Esophagus muscularis mucosa (tissue), 4 donors: ENCODE results near the gene ARAF. TPM values are rescaled to one million over a fixed set of nuclear protein-coding genes. Genes with fewer than 3 reads are reported as not detected.
A peak's percentile ranks its signal among the peaks of the same experiment; 100 is the strongest.

ENCODE experiments used
- DNase-seq: peaks from one replicate; pipeline ENCODE4 v3.0.0-alpha.2; 2017; ENCODE audit errors: extremely low spot score
- H3K27ac ChIP-seq, 4 donors: fragments of 200-600 bp; sonication (generic); replicated peaks in 1 of 4; 1 replicate in 3 of 4; 2 replicates in 1 of 4; pipeline ENCODE4 v1.5.1; 2016 to 2019; ENCODE audit warnings: mild to moderate bottlenecking in 1 of 4
- H3K27me3 ChIP-seq, 4 donors: fragments of 200-600 bp; sonication (generic); one replicate each; pipeline versions ENCODE4 v1.5.1 to v1.6.0; 2016 to 2019
- H3K36me3 ChIP-seq, 4 donors: fragments of 200-600 bp; sonication (generic); one replicate each; pipeline ENCODE4 v1.5.1; 2016 to 2019
- H3K4me1 ChIP-seq, 4 donors: fragments of 200-600 bp; sonication (generic); one replicate each; pipeline ENCODE4 v1.5.1; 2016 to 2019
- H3K4me3 ChIP-seq, 4 donors: fragments of 200-600 bp; sonication (generic); 1 replicate in 2 of 4; 2 replicates in 2 of 4; pipeline ENCODE4 v1.5.1; 2016 to 2019; ENCODE audit warnings: mild to moderate bottlenecking in 4 of 4, moderate library complexity in 1 of 4
- H3K9me3 ChIP-seq, 4 donors: fragments of 200-600 bp; sonication (generic); 1 replicate in 3 of 4; 2 replicates in 1 of 4; pipeline ENCODE4 v1.5.1; 2016 to 2019
- EP300 ChIP-seq: sonication (generic); formaldehyde crosslinking; IDR thresholded peaks from one replicate; pipeline ENCODE4 v1.6.1; 2017; ENCODE audit warnings: antibody characterized with exemption
- POLR2A ChIP-seq: fragments of 450-650 bp; IDR thresholded peaks from one replicate; pipeline ENCODE4 v1.6.1; 2017; ENCODE audit warnings: antibody characterized with exemption, moderate library complexity, mild to moderate bottlenecking, low read depth
- POLR2AphosphoS5 ChIP-seq, 2 donors: sonication (generic); formaldehyde crosslinking; IDR thresholded peaks; one replicate each; pipeline ENCODE4 v1.6.1; 2017; ENCODE audit warnings: antibody characterized with exemption in 2 of 2
- WGBS: methylation state at CpG from one replicate; pipeline ENCODE4 v1.1.5; 2018; 5-methylcytosine and 5-hydroxymethylcytosine counted together
- intact Hi-C: fragments of 100-400 bp; cut with DNase I; formaldehyde crosslinking; loops from one replicate; pipeline ENCODE4 v1.15.1; 2023
- total RNA-seq, 4 donors: library from RNA; depleted of rRNA; stranded (reverse); fragments of >200 nt; gene quantifications; one replicate each; pipeline versions ENCODE4 v1.1.0 to v1.2.1, GENCODE V29; 2016
- TF ChIP-seq, protein P1 (sequence below), 3 experiments: fragments of 200-600 bp in 2 of 3; fragments of 450-650 bp in 1 of 3; sonication (generic) in 2 of 3; IDR thresholded peaks; one replicate each; pipeline ENCODE4 v1.5.1; 2017 to 2019; ENCODE audit warnings: antibody characterized with exemption in 3 of 3, mild to moderate bottlenecking in 2 of 3, moderate library complexity in 1 of 3

The ARAF gene
- total RNA-seq, 4 donors from 2014 or later = 39.3 to 49.6 (median 42.8) TPM

DNA sequence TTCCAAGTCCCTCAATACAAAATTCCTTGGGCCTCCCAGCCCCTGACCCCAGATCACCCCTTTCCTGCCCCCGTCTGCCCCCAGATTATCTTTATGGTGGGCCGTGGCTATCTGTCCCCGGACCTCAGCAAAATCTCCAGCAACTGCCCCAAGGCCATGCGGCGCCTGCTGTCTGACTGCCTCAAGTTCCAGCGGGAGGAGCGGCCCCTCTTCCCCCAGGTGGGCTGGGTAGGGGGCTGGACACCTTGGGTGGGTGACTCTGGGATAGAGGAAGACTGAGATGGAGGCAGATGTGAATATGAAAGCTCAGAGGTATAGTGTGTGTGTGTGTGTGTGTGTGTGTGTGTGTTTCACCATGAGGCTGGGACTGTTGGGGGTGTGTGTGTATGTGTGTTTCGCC, 9.8 kb downstream of the ARAF start:
- DNase-seq = no peak
- no peak for TF ChIP-seq POLR2A
- TF ChIP-seq POLR2AphosphoS5 (IDR thresholded peaks at IDR 0.05) = no peak
- no peak for TF ChIP-seq EP300
- TF ChIP-seq, protein P1, sequence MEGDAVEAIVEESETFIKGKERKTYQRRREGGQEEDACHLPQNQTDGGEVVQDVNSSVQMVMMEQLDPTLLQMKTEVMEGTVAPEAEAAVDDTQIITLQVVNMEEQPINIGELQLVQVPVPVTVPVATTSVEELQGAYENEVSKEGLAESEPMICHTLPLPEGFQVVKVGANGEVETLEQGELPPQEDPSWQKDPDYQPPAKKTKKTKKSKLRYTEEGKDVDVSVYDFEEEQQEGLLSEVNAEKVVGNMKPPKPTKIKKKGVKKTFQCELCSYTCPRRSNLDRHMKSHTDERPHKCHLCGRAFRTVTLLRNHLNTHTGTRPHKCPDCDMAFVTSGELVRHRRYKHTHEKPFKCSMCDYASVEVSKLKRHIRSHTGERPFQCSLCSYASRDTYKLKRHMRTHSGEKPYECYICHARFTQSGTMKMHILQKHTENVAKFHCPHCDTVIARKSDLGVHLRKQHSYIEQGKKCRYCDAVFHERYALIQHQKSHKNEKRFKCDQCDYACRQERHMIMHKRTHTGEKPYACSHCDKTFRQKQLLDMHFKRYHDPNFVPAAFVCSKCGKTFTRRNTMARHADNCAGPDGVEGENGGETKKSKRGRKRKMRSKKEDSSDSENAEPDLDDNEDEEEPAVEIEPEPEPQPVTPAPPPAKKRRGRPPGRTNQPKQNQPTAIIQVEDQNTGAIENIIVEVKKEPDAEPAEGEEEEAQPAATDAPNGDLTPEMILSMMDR (IDR thresholded peaks at IDR 0.05) = no peak
- no peak overlapping the region for H3K4me3 ChIP-seq
- intact Hi-C loops = no loop called here
- H3K9me3 ChIP-seq = no peaks in the 10 kb centered on the region
- H3K36me3 ChIP-seq = peaks cover 32 to 62% (median 55%) of the 10 kb centered on the region in 4 donors
- H3K4me1 ChIP-seq = peaks cover 2 to 22% (median 18%) of the 10 kb centered on the region in 4 donors
- 89% methylated on average over 8 of the region's 8 CpGs for WGBS
- no peak overlapping the region for H3K27ac ChIP-seq
- H3K27me3 ChIP-seq = peaks cover 0 to 9% (median 0%) of the 10 kb centered on the region in 4 donors

DNA sequence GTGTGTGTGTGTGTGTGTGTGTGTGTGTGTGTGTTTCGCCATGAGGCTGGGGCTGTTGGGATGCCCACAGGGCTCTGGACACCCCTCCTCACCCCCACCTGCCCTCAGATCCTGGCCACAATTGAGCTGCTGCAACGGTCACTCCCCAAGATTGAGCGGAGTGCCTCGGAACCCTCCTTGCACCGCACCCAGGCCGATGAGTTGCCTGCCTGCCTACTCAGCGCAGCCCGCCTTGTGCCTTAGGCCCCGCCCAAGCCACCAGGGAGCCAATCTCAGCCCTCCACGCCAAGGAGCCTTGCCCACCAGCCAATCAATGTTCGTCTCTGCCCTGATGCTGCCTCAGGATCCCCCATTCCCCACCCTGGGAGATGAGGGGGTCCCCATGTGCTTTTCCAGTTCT, 10.2 kb downstream of the ARAF start:
- Histone ChIP-seq H3K4me3 (no peak overlapping the region), H3K36me3 (peaks cover 32 to 61% (median 53%) of the 10 kb centered on the region in 4 donors), H3K4me1 (peaks cover 2 to 22% (median 18%) of the 10 kb centered on the region in 4 donors), H3K9me3 (no peaks in the 10 kb centered on the region), H3K27me3 (peaks cover 0 to 9% (median 0%) of the 10 kb centered on the region in 4 donors), H3K27ac (no peak overlapping the region)
- TF ChIP-seq, protein P1 (IDR thresholded peaks at IDR 0.05) = no peak
- TF ChIP-seq EP300 (no peak), POLR2A (no peak), POLR2AphosphoS5 (IDR thresholded peaks at IDR 0.05) (no peak)
- 75% methylated on average over 2 of the region's 11 CpGs for WGBS
- intact Hi-C loops = no loop called here
- DNase-seq = no peak

DNA sequence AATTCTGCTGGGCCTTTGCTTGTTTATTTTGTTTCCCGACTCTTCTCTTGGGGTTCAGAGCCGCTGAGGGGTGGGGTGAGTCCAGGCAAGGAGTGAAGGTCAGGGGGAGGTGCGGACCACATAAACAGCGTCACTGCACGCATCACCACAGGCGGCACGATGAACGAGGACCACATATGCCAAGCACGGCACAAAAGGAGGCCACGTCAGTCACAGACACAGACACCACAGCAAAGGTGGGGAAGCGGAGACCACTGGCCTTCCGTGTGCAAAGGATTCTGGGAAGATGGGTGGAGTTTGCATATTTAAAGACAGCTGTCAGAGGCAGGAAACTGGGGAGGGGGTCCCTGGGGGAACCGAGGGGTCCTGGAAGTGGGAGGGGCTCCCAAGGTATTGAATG, 10.9 kb downstream of the ARAF start:
- Histone ChIP-seq H3K27ac (no peak overlapping the region), H3K27me3 (peaks cover 0 to 9% (median 0%) of the 10 kb centered on the region in 4 donors), H3K36me3 (peaks cover 26 to 54% (median 46%) of the 10 kb centered on the region in 4 donors), H3K4me3 (no peak overlapping the region), H3K4me1 (peaks cover 2 to 22% (median 18%) of the 10 kb centered on the region in 4 donors), H3K9me3 (no peaks in the 10 kb centered on the region)
- WGBS = 86% methylated on average over 13 of the region's 13 CpGs
- no peak for DNase-seq
- TF ChIP-seq, protein P1 (IDR thresholded peaks at IDR 0.05) = no peak
- TF ChIP-seq EP300 (no peak), POLR2AphosphoS5 (IDR thresholded peaks at IDR 0.05) (no peak), POLR2A (no peak)
- intact Hi-C loops = no loop called here

DNA sequence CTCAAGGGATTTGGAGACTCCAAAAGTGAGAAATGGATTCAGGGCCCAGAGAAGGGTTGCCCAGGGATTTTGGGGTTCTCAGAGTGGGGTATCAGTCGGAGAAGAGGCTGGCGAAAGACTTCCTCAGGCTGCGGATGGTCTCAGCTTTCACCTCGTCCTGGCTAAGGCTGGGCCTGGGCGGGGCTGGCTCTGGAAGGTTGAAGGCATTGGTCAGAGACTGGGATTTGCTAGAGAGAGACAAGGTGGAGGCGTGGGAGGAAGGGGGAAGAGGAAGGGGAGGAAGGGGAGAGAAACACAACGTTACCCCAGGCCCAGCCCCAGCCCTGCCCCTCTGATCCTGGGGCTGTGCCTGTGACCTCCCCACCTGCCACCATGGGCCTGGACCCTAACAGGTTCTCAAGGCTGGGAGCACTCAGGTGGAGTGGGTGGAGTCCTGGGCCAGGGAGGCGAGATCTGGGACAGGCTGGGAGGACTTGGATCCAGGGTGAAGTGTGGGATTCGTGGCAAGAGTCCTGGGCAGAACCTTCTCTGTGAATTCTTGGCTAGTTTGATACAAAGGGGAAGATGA, 11.9 kb downstream of the ARAF start:
- H3K4me3 ChIP-seq = no peak overlapping the region
- WGBS = 71% methylated on average over 9 of the region's 9 CpGs
- peaks cover 19 to 44% (median 38%) of the 10 kb centered on the region in 4 donors for H3K36me3 ChIP-seq
- DNase-seq = no peak
- intact Hi-C loops = no loop called here
- peaks cover 0 to 9% (median 0%) of the 10 kb centered on the region in 4 donors for H3K27me3 ChIP-seq
- no peaks in the 10 kb centered on the region for H3K9me3 ChIP-seq
- H3K27ac ChIP-seq = peak overlapping the region in 2 of 4 donors; percentile 22 to 34
- peaks cover 2 to 22% (median 18%) of the 10 kb centered on the region in 4 donors for H3K4me1 ChIP-seq
- TF ChIP-seq, protein P1 (IDR thresholded peaks at IDR 0.05) = no peak
